GM18519 (cell line): Measurements from ENCODE around the gene CCDC43.
"Not testable (repeated sequence)": the region's sequence is repeated elsewhere in the genome, so short reads cannot be mapped to it uniquely, and the experiment has no call there.

Experiments used
- ATAC-seq: cut with Tn5 transposase; IDR thresholded peaks from one replicate; pipeline ENCODE4 v1.9.1; 2021; ENCODE audit warnings: mild to moderate bottlenecking, moderate library complexity; ENCODE audit not compliant: unreplicated experiment, low FRiP score

CCDC43 gene

DNA sequence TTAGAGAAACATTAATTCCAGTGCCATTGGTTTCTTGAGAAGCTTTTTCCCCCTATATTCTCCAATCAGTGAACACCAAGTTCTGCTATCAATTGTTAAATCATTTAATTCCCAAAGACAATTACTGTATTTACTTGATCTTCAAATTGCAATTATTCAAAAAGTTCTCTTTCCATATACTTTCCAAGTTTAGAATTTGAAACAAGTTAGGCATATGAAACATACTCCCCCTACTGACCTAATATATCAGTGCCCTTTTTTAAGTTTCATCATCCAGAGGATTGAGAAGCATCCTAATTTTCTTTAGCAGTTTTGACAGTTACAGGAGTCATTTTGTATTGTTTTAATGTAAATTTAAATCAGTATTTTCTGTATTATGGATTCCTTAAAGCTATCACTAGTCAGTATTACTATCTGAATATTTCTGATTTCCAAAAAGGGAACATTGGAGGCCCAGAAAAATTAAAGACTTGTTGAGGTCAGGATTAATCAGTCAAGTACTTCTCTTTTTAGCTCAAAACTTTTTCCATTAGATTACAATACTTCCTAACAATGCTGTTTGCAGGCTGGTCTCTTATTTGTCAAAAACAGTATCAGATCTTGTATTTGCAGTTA is 17.0 kb downstream of the CCDC43 start:
- no peak for ATAC-seq

DNA sequence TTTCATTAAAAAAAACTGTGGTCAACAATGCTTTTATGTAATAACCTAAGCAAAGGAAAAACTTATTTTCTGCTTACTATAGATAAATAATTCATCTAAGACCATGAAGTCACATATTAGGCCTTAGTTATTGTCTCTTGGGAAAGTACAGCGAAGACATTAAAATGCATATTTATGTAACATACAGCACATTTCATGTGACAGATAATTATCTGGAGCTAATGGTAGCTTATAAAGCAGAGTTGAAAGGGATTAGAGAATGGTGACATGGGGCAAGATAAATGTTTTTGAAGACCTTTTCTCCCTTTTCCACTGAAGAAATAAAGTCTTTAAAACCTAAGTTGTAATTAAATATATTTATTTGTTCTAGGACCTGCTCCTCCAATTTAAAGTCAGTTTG is 23.6 kb downstream of the CCDC43 start:
- no peak for ATAC-seq

DNA sequence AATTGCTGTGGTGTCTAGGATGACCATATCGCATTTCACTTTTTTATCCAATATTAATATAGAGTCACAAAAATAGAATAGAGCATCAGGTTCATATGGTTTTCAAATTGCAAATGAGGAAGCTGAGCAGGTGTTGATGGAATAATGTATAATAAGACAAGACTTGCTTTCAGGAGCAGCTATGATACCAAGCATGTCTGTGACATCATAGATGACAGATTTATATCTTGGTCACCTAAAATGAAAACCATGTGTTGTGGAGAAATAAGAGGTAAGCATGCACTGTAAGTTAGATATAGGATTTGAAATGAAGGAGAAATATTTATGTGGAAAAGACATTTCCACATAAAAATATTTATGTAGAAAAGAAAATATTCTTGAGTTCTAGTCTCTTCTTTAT is 24.7 kb downstream of the CCDC43 start:
- ATAC-seq = no peak

GRCh38 chr17:44663095-44663494 is 26.5 kb downstream of the CCDC43 start:
- ATAC-seq = no peak

DNA sequence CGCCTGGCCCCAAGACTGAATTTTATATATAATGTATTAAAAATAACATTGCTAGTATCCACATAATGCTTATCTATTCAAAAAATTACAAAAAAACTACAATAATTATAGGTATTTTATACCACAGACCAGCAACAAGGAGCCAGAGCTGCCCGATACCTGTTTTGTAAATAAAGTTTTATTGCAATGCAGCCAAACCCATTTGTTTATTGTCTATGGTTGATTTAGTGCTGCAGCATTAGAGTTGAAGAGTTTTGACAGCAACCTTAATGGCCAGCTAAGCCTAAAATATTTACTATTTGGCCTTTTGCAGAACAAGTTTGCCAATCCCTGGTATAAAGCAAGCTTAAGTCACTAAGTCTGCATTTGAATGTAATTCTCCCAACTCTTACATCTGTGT is 27.7 kb downstream of the CCDC43 start:
- no peak for ATAC-seq

DNA sequence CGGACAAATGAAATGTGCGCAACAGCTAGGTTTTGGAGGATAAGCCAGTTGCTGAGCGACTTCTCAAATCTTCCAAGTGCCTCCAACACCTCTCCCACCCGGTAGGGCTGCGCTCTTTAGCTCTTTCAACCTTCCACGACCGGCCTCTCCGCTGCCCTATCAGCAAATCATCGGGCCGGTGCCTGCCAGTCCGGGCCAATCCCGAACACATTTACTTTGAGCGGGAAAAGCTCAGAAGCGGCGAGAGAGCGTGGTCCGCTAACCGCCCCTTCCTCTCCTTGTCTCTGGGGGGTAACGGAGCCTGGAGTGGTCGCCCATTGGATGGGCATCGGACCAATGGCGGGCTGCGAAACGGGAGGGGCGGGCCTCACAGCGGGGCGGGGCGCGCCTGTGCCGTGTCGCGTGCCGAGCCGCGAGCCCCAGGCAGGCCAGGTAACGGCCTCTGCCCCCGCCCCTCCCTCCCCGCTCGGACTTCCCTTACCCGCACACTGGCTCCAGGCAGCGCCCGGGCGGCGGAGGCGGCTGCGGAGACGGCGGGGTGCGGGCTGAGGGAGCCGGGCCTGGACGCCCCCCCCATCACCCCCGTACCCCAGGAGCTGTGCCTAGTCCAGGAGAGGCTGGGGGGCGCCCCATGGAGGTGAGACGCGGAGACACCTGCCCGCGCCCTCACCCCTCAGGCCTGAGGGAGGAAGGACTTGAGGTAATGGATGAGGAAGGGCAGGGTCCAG is 33.4 kb downstream of the CCDC43 start, which contains the start of gene MEIOC:
TSS of gene MEIOC (plus strand) at position 486 of the 728 bp plus-strand sequence. CDS start at position 632, 146 bp downstream.
- ATAC-seq = no peak

GRCh38 chr17:44653954-44654353 is 35.6 kb downstream of the CCDC43 start:
- ATAC-seq = no peak

DNA sequence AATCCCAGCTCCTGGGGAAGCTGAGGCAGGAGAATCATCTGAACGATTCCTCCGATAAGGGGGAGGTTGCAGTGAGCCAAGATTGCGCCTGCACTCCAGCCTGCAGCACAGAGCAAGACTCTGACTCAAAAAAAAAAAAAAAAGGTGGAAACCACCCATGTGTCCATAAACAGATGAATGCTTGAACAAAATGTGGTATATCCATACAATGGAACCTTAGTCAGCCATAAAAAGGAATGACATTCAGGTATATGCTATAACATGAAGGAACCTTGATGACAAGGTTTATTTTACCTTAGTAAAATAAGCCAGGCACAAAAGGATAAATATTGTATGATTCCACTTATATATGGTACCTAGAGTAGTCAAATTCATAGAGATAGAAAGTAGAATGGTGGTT is 36.2 kb downstream of the CCDC43 start:
- no peak for ATAC-seq

GRCh38 chr17:44652727-44653126 is 36.8 kb downstream of the CCDC43 start:
- ATAC-seq = no peak

DNA sequence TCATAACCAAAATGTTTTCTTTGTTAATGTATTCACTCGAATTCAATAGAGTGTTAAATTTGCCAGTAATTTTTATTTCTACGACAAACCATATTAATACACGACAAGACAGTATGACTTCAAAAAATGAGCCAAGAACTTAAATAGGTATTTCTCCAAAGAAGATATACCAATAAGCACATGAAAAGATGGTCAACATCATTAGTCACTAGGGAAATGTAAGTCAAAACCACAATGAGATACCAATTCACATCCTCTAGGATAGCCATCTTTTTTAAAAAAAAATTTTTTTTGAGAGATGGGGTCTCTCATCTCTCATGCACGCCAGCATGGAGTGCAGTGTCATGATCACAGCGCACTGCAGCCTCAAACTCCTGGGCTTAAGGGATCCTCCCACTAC is 38.3 kb downstream of the CCDC43 start:
- no peak for ATAC-seq

- no peak for ATAC-seq
Observed at GRCh38 chr17:44648963-44649362, 40.6 kb downstream of the CCDC43 start.

DNA sequence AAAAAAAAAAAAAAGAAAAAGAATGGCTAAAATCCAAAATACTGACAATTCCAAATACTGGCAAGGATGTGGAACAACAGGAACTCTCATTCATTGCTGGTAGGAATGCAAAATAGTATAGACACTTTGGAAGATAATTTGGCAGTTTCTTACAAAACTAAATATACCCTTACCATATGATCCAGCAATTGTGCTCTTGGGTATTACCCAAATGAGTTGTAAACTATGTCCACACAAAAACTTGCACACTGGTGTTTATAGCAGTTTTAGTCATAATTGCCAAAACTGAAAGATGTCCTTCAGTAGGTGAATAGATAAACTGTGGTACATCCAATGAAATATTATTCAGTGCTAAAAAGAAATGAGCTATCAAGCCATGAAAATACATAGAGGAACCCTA is 41.8 kb downstream of the CCDC43 start:
- no peak for ATAC-seq

- no peak for ATAC-seq
Observed at GRCh38 chr17:44646280-44646679, 43.3 kb downstream of the CCDC43 start.

DNA sequence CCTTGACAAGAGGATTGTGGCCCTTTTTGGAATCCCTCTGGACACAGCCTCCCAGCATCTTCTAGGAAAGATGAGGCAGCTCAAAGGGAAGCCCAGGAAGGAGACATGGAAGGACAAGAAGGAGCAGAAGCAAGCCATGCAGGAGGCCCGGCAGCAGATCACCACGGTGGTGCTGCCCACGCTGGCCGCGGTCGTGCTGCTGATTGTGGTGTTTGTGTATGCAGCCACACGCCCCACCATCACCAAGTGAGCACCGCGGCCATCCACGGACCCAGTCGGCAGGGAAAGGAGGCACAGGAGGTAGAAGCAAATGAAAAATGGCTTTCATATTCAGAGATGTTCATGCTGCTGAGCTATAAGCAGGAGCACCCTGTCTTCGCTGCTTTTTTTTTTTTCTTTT is 44.2 kb downstream of the CCDC43 start:
- no peak for ATAC-seq

DNA sequence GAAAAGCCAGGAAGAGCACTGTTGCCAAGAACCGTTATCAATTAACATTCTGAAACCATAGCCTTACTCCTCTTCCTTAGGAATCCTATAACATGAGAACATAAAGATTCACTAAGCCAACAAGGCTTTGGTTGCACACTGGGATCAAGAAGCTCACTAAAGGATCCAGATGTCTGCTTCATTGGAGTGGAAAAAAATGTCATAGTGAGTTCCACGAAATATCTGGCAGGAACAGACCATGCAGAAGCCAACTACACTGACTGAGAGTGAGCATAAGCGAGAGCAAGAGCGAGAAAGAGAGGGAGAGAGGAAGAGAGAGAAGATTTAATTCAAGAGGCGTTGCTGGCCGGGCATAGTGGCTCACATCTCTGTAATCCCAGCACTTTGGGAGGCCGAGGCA is 46.7 kb downstream of the CCDC43 start:
- no peak for ATAC-seq

GRCh38 chr17:44637066-44637465 is 52.5 kb downstream of the CCDC43 start:
- ATAC-seq = no peak

DNA sequence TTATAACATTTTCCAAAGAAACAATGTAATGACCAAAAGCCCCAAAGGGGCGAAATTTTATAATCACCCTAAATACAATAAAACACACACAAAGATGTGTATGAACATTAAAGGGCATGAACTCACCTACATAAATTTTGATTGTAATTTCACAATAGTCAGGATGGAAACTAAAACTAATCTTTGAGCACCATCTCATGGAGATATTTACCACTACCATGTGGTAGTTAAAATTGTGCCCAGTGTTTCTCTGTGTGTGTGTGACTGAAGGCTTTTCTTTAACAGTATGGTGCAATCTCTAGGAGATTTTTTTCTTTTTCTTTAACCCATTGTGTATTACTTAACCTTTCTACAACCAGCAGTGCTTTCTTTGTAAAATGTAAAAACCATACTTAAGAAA is 53.0 kb downstream of the CCDC43 start:
- ATAC-seq = no peak

DNA sequence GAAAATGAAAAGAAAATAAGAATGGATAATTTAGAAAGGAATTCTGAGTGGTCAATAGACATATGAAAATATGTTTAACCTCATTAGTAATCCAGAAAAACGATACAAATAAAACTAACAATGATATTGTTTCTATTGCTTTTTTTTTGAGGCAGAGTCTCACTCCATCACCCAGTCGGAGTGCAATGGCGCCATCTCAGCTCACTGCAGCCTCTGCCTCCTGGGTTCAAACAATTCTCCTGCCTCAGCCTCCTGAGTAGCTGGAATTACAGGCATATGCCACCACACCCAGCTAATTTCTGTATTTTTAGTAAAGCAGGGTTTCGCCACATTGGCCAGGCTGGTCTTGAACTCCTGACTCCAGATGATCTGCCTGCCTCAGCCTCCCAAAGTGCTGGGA is 55.2 kb downstream of the CCDC43 start:
- not testable (repeated sequence) for ATAC-seq

DNA sequence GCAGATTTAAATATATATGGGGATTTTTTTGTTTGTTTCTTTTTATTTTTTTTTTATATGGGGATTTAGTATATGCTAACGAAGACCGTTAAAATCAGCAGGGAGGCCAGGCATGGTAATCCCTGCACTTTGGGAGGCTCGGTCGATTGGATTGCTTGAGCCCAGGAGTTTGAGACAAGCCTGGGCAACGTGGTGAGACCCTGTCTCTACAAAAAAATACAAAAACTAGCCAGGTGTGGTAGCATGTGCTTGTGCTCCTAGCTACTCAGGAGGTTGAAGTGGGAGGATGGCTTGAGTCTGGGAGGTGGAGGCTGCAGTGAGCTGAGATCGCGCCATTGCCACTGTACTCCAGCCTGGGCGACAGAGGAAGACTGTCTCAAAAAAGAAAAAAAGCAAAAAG is 55.6 kb downstream of the CCDC43 start:
- ATAC-seq = no peak

- no peak for ATAC-seq
Observed at GRCh38 chr17:44630703-44631102, 58.9 kb downstream of the CCDC43 start.

DNA sequence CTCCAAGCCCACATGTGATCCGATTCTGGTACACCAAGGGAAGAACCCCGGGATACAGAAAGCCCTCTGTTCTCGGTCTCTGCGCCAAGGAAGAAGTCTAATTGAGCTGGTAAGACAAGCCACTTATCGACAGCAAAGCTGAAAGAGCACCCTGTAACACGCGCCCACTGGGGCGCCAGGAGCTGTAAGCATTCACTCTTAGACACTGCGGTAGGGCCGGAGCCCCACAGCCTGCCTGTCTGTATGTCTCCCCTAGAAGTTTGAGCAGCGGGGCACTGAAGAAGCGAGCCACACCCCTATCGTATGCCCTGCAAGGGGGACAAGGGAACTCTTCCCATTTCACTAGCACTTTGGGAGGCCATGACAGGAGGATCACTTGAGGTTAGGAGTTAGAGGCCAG is 60.3 kb downstream of the CCDC43 start:
- no peak for ATAC-seq
